Cardiac fibroblast (primary cell): ENCODE results near the gene ICE2.

Experiments
- DNase-seq, 2 donors: peaks; one replicate each; pipeline versions ENCODE4 v3.0.0 to v3.0.0-alpha.2; 2010; ENCODE audit warnings: low read depth in 2 of 2
- H3K4me3 ChIP-seq, 2 donors: replicated peaks in 1 of 2; 1 replicate in 1 of 2; 2 replicates in 1 of 2; pipeline ENCODE4 v1.5.1; 2011; ENCODE audit warnings: low read depth in 2 of 2, low read length in 2 of 2, mild to moderate bottlenecking in 2 of 2, moderate library complexity in 1 of 2
- CTCF ChIP-seq: IDR thresholded peaks from one replicate; pipeline ENCODE4 v1.5.1; 2011; ENCODE audit warnings: low read depth, mild to moderate bottlenecking, low read length, inconsistent platforms

ICE2 gene

GRCh38 chr15:60438646-60439045 is 40.3 kb downstream of the ICE2 start:
- DNase-seq = no peak
- H3K4me3 ChIP-seq = no peak overlapping the region
- no peak for TF ChIP-seq CTCF

GRCh38 chr15:60428935-60429334 is 50.0 kb downstream of the ICE2 start:
- no peak for DNase-seq
- TF ChIP-seq CTCF = no peak
- H3K4me3 ChIP-seq = no peak overlapping the region

- no peak for TF ChIP-seq CTCF
- H3K4me3 ChIP-seq = no peak overlapping the region
- DNase-seq = peak; percentile 64 to 79
Measured at GRCh38 chr15:60426870-60427508, 52.0 kb downstream of the ICE2 start.

GRCh38 chr15:60425461-60425860 is 53.5 kb downstream of the ICE2 start:
- DNase-seq = no peak
- TF ChIP-seq CTCF = no peak
- no peak overlapping the region for H3K4me3 ChIP-seq

GRCh38 chr15:60424006-60424405 is 54.9 kb downstream of the ICE2 start:
- no peak for TF ChIP-seq CTCF
- no peak for DNase-seq
- no peak overlapping the region for H3K4me3 ChIP-seq

- no peak overlapping the region for H3K4me3 ChIP-seq
- DNase-seq = peak; percentile 93
- TF ChIP-seq CTCF = no peak
Measured at GRCh38 chr15:60423537-60423936, 55.4 kb downstream of the ICE2 start.

- peak; percentile 84 to 90 for DNase-seq
- no peak overlapping the region for H3K4me3 ChIP-seq
- TF ChIP-seq CTCF = no peak
Measured at GRCh38 chr15:60421544-60421943, 57.4 kb downstream of the ICE2 start.
